GM19035 (cell line): ENCODE data around the gene SUGP2.

Source experiments
- ATAC-seq: cut with Tn5 transposase; IDR thresholded peaks from one replicate; pipeline ENCODE4 v1.9.1; 2021; ENCODE audit not compliant: unreplicated experiment

Gene SUGP2

DNA sequence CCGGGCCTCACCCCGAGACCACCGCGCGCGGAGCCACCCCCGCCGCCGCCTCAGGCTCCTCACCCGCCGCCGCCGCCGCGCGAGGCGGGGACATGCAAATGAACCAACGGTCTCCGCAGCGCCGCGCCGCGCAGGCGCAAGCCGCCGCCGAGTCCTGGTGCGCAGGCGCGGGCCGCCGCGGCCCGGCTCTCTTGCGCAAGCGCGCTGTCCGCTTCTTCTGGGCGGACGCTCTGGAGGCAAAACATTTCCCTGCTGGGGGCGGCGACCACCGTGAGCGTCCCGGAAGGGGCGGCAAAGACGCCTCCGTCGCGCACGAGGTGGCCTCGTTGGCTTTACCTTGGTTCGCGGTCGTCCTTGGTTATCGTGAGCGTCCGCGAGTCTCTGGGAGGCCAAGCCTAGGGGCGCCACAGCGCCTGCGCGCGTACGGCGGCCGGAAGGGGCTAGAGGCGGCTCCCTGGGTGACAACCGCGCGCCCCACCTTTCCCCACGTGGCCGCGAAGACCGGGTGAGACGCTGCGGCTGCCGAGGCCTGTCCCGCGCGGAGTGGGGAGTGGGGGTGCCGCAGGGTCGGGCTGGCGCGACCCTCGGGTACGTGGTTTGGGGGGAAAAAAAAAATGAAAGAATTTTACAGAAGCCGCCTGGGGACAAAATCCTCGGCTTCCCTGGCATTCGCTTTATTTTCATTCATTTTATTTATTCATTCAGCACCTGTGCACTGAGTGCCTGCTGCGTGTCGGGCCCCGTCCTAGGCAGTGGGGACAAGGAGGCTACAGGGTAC lies at the start of gene SUGP2, which contains the start of gene ARMC6:
TSS of gene SUGP2 (minus strand) at position 92 of the 778 bp plus-strand sequence. CDS start 2,446 bp downstream, outside the sequence.
TSS of gene ARMC6 (plus strand) at position 178 of the 778 bp plus-strand sequence. CDS start 607 bp downstream, outside the sequence.
- peak; percentile 82 for ATAC-seq

DNA sequence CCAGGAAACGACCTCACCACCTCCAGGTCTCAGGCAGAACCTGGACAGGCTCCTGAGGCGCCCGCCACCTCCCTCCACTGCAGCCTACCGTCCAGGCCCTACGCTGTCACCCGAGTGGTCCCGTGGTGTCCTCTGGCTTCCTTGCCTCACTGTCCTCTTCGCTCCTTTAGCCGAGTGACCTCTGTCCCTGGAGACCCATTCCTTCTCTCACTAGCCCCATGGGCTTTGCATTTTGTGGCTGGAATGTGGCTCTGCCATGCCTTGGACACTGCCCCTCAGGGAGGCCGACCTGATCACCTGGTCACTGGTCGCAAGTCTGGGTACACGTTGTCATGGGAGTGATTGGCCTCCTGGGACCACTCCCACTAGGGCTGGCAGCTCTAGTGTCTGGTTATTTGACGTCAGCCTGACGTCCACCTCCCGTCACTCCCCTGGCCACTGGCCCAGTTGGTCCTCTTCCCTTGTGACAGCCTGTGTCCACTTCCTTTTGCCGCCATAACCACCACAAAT lies 48.4 kb upstream of the SUGP2 start:
- no peak for ATAC-seq

DNA sequence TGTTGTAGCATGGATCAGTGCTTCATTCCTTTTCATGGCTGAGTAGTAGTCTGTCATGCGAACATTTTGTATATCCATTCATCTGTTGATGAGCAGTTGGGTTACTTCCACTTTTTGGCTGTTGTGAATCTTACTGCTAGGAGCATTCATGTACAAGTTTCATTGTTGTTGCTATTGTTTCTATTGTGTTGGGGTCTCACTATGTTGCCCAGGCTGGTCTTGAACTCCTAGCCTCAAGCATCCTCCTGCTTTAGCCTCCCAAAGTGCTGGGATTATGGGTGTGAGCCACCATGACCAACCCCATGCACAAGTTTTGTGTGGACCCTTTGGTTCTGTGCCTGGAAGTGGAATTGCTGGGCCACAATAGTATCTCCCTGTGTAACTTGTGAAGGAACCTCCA lies 46.3 kb upstream of the SUGP2 start:
- no peak for ATAC-seq

DNA sequence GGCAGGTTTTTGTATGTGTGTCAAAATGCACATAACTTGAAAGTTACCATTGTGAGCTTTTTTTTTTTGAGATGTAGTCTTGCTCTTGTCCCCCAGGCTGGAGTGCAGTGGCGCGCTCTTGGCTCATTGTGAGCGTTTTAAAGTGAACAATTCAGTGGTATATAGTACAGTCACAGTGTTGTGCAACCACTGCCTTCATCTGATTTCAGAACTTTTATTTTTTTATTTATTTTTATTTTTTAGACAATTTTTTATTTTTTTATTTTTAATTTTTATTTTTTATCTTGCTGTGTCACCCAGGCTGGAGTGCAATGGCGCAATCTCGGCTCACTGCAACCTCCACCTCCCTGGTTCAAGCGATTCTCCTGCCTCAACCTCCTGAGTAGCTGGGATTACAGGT lies 45.5 kb upstream of the SUGP2 start:
- no peak for ATAC-seq

DNA sequence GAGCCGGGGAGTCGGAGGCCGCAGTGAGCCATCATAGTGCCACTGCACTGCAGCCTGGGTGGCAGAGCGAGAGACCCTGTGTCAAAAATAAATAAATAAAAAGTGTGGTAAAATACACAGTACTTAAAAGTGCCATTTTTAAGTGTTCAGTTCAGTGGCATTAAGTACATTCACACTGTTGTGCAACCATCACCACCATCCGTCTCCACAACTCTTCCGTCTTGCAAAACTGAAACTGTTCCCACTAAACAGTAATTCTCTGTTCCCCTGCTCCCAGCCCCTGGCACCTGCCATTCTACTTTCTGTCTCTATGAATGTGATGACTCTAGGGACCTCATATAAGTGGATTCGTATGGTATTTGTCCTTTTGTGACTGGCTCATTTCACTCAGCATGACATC lies 43.8 kb upstream of the SUGP2 start:
- ATAC-seq, result no peak

DNA sequence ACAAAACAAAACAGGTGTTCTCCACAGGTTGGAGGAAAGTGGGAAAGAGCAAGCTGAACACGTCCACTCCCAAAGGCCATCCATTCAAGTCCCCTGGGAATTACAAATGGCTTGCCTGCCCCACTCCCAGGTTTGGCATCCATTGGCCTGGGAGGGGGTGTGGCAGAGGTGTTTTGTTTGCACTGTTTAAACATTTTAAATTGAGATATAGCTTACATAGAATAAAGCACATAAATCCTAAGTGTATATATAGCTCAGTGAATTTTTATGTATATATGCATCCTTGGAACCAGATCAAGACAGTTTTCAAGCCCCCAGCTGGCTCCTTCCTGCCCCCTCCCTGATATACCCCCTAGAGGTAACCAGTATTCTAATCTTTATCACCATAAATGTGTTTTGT lies 43.2 kb upstream of the SUGP2 start:
- ATAC-seq, result no peak

DNA sequence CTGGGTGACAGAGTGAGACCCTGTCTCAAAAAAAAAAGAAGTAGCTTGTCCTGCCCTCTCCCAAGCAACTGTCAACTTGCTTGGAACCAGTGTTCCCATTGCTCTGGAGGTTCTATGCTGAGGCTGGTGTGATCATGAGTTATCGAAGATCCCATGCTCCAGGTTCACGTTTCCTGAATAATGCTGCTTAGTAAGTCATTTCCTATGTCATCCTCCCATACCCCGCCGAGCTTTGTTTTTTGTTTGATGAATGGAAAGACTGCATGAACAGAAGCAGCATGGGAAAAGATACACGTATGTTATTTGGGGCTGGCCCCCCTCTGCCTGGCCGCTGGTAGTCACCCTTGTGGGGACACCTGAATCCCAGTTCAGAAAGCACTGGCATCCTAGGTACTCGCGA lies 41.8 kb upstream of the SUGP2 start:
- no peak for ATAC-seq

DNA sequence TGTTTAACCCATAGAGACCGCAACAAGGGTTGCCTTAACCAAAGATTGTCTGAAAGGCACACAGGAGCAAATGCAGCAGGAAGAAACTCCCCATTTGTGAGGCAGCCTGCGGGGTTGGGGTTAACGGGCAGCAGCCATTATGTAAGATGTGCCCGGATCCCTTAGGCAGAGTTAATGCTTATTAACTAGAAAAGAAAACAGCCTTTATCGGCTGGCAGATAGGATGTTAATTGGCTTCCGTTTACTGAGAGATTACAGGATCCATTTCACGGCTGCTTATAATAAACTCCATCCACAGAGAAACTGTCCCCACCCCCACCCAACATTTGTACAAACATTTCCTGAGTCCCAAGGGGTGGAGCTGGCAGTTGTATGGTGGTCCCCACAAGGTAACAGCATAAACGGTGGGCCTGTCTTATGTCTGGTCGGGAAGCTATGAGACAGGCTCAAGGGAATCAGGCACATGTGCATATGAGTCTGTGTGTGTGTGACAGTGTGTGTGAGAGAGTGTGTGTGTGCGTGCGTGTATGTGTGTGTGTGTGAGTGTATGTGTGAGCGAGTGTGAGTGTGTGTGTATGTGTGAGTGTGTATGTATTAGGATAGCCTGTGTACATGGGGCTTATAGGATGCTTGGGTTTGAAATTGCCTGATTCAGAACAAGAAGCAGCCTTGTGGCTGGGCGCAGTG lies 41.0 kb upstream of the SUGP2 start:
- ATAC-seq, result no peak

DNA sequence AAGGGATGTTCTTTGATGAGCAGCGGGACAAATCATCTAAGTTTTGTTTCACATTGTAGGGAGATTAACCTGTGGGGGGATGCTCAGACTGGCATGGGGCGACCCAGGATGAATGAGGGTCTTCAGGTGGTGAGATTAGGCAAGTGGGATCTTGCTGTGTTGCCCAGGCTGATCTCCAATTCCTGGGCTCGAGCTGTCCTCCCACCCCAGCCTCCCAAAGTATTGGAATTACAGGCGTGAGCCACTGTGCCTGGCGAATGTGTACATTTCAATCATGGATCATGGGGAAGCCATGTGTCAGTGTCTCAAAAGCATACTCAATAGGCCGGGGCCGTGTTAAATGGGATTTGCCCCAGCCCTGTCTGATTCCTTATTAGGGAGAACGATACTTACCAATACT lies 38.6 kb upstream of the SUGP2 start:
- ATAC-seq, result no peak

DNA sequence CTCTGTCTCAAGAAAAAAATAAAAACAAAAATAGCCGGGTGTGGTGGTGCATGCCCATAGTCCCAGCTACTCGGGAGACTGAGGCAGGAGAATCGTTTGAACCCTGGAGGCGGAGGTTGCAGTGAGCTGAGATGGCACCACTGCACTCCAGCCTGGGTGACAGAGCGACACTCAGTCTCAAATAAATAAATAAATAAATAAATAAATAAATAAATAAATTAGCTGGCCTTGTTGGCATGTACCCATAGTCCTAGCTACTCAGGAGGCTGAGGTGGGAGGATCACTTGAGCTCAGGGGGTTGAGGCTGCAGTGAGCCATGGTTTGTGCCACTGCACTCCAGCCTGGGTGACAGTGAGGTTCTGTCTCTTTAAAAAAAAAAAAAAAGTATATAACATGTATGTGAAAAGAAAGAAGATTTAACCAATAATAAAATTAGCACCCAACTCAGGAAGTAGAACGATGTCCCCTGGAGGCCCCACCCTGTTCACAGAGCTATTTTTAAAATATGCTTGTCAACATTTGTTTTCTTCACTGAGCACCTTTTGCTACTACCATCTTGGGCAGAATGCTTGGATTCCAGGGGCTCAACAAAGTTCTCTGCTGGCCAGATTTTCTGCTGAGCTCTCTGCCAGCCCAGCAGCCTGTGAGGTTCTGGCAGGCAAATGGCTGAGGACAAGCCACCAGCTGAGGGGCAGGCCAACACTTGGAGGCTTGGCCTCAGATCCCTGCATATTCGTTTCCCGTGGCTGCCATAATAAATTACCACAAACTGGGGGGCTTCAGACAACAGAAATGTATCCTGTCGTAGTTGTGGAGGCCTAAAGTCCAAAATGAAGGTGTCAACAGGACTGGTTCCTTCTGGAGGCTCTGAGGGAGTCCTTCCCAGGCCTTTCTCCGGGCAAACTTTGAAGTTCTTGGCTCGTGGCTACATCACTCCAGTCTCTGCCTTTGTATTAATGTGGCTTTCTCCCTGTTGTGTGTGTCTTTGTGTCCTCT lies 35.6 kb upstream of the SUGP2 start:
- ATAC-seq, result no peak

DNA sequence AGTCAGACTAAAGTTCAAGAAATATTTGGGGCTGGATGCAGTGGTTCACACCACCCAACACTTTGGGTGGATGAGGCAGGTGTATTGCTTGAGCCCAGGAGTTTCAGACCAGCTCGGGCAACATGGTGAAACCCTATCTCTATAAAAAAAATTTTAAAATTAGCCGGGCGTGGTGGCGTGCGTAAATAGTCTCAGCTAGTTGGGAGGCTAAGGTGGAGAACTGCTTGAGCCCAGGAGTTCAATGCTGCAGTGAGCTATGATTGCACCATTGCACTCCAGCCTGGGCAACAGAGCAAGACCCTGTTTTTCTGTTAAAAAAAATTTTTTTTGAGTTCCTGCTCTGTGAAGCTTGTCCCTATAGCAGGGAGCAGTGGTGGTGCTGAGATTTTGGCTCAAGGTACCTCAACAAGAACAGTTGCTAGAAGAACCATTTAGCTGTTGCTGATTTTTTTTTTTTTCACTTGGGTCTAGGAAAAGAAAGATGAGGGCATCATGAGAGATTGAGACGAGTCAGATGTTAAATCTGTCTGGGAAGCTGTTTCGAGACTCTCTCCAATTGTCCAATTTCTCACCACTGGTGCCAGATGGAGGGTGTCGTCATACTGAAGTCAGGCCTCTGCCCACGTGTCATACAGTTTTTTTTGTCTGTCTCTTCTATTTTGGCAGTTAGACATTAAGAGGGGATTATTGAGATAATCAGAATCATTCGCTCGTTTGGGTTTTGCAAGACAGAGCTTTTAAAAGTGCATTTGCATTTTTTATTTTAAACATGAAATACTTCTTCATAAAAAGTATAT lies 34.2 kb upstream of the SUGP2 start:
- ATAC-seq, result no peak

DNA sequence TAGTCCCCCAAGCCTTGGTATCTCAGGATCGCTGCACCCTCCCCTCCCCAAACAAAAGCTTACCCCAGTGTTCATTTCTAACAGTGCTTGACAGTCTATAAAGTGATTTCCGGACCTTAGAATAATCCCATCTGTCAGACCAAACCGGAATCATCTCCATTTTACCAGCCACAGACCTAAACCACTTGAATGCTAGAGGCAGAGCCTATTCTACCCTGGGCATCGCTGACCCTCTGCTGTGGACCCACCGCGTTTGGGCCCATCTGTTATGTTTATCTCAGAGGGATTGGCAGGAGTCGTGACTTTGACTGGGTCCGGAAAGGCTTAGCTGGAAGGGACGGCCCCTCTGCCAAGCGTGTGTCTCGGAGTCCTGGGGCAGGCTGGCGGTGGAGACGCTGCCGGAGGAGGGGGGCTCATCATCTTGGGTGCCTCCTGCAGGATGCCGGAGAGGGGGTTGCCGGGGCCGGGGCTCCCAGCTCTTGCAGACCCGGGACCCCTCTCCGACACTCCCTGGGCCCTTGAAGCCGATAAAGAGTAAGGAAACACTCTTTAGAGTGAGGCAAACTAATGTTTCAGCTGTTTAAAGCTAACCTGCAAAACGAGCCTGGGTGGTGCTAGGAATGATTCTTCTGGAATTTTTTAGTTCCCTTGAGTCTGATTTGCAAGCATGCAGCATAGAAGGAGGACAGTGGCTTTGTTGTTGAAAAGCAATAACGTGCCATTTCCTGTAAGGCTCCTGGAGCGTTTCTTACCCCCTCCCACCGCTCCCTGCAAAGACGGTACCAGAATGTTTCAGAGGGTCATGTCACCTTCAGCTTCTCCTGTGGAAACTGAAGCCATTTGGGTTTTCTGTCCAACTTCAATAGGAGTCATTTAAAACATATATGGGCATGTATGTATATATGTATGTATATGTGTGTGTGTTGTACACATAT lies 31.8 kb upstream of the SUGP2 start:
- no peak for ATAC-seq

DNA sequence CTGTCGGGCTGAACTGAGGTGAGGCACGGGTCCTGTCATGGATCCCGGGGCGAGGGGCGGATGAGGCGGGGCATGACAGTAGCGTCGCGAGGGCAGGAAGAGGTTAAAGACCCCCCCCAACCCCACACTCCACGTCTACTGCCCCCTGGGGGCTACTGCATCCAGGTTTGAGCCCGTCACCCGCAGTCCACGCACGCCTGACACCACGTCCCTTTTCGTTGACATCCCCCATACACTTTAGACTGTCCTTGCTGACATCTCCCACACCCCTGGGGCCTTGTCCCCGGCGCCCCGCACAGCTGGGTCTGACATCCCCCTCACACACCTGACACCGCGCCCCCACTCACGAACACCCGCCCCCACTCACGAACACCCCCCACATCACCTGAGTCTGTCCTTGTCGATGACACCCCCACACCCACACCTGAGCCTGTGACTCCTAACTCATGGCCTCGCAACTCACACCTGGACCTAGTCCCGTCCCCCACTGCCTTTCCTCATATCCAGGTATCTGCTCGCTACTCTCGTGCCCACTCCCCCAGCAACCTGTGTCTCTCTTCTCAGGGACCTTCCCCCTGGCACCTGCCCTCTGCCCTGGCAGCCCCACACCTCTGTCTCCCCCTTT lies 30.9 kb upstream of the SUGP2 start:
- no peak for ATAC-seq

DNA sequence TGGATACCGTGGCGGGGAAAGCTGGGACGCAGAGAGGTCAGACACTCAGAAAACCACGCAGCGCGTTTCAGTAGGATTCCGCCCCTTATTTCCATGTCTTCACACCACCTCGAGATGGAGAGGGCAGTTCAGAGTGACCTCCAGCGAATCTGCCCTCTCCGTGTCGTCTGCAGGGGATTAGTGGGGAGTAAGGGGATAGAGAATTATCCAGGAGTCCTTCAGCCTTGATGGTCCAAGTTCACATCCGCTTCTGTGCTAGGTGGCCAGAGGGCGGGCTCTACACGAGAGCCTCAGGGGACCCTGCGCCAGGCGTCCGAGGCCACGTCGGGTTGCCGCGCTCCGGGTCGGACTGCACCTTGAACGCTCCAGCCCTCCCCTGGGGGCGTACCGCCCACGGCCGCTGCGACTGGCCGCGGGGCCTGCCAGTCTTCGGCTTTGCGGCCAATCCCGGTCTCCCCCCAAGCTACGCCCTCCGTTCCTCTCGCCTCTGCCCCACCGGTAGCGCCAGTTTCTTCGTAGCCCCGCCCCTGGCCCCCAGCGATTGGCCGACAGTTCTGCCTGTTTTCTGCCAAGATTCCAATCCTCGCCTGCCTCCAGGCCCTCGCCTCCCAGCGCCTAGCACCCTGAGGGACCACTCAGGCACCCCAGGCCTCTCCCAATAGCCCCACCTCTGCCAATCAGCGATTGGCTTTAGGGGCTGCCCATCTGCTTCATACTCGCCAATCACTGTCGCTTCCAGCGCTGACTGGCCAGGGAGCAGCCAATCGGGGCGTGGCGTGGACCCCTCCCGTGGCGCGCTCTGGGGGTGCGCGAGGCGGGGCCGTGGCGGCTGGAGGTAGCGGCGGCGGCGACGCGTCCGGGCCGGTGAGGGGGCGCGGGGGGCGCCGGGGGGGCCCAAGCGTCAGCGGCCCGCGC lies 30.1 kb upstream of the SUGP2 start, which contains the start of gene SLC25A42:
TSS of gene SLC25A42 (plus strand) at position 812 of the 915 bp plus-strand sequence. CDS start 32,131 bp downstream, outside the sequence.
- ATAC-seq, result peak; percentile 91

DNA sequence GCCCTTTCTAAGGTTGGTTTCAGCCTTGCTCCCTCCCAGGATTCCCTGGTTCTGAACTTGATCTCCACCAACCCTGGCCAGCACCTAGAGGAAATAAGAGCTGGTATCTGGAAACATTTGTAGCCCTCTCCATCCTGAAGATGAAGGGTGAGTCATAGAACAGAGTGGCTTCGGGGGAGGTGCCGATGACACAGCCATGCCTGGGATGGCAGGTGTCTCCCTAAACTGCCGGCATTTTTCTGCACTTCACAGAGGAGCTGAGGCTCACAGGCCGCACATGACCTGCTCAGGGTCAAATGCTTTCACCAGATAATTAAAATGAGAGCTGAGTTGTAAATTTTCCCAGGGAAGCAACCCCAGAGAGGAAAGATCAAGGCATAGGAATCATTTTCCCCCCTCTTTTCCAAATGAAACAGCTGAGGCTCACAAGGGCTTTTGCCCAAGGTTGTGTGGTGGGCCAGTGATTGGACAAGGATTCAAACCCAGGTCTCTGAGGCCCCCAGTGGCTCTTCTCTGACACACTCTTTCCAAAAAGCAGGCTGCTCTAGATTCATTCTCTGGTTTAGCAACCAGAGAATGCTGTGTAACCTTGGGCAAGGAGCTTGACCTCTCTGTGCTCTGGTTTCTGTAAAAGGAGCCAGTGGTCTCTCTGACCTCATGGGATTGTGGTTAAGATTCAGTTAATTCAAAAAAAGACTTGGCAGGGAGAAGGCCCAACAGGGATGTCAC lies 29.3 kb upstream of the SUGP2 start:
- no peak for ATAC-seq

DNA sequence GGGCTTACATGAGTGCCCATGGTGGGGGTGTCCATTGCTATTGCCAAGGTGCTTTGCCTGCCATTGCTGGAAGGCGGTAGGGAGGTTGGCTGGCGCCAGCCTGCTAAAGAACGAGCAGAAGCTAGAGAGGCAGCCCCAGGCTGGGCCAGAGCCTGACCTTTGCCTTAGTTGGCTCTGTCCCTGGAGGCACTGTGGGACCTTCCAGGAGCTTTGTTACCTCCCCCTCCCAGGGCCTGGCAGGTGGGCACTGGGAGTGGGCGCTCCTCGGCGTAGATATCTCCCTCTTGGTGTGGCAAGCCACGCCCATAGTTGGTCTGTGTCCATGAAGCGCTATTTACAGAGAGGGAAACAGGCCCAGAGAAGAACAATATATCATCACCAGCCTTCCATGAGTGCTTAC lies 28.2 kb upstream of the SUGP2 start:
- ATAC-seq, result no peak
